ENCODE measurements around the gene UBD.

DNA sequence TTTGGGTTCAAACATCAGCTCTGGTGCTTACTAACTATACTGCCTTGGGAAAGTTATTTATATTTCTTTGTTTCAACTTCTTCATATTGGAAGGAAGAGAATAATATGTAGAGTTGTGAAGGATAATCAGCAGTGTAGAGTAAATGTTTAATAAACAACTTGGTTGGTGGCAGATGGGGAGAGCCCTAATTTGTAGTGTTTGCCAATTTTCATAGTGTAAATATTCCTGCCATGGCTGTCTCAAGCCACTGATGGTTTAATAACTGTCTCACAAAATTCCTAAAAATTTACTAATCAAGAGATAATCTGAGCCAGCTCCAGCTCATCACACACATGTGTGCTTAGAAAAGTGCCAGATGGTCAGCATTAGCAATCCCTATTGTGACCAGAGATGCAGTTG, 25.3 kb upstream of the UBD start, which contains the start of gene OR2H2:
- TF ChIP-seq, protein P1, sequence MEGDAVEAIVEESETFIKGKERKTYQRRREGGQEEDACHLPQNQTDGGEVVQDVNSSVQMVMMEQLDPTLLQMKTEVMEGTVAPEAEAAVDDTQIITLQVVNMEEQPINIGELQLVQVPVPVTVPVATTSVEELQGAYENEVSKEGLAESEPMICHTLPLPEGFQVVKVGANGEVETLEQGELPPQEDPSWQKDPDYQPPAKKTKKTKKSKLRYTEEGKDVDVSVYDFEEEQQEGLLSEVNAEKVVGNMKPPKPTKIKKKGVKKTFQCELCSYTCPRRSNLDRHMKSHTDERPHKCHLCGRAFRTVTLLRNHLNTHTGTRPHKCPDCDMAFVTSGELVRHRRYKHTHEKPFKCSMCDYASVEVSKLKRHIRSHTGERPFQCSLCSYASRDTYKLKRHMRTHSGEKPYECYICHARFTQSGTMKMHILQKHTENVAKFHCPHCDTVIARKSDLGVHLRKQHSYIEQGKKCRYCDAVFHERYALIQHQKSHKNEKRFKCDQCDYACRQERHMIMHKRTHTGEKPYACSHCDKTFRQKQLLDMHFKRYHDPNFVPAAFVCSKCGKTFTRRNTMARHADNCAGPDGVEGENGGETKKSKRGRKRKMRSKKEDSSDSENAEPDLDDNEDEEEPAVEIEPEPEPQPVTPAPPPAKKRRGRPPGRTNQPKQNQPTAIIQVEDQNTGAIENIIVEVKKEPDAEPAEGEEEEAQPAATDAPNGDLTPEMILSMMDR (IDR thresholded peaks at IDR 0.05 in 4 of 5, conservative IDR thresholded peaks at IDR 0.05 in 1 of 5), result no peak
- no peak for TF ChIP-seq POLR2A (IDR thresholded peaks at IDR 0.05)
